ENCODE results near the gene SLC27A6. TPM values are rescaled to one million over a fixed set of nuclear protein-coding genes. Genes with fewer than 3 reads are reported as not detected.

The SLC27A6 gene
- total RNA-seq, 1 experiment from 2014 or later: not detected

GRCh38 chr5:128965638-128966302 lies 482 bp downstream of the SLC27A6 start:
- ChIA-PET CTCF (no interaction called here), POLR2A (ENCODE audit: low non-redundant PET) (no interaction called here)
- Histone ChIP-seq H3K36me3 (ENCODE audit: insufficient read depth, low read length, poor library complexity, severe bottlenecking) (no peaks in the 10 kb centered on the region), H3K9me3 (ENCODE audit: low read depth, low read length, poor library complexity, severe bottlenecking) (no peaks in the 10 kb centered on the region), H3K4me1 (ENCODE audit: insufficient read depth, low read length, poor library complexity, severe bottlenecking) (no peaks in the 10 kb centered on the region), H3K27me3 (replicated peaks; ENCODE audit: insufficient read depth, low read depth, low read length, poor library complexity) (peaks cover 24% of the 10 kb centered on the region), H3K4me3 (ENCODE audit: low read depth, low read length, poor library complexity, severe bottlenecking) (no peak overlapping the region), H3K27ac (ENCODE audit: low read depth, low read length, poor library complexity, severe bottlenecking) (no peak overlapping the region)
- no peak for DNase-seq (ENCODE audit: low spot score)
- BruUV-seq (replicated peaks): no TSS peak
- intact Hi-C loops (cut with micrococcal nuclease; ENCODE audit: unreplicated experiment): no loop called here
- TF ChIP-seq EZH2 (IDR thresholded peaks at IDR 0.05; ENCODE audit: borderline replicate concordance, low read depth, low read length, poor library complexity, severe bottlenecking): no peak
- TF ChIP-seq CTCF (conservative IDR thresholded peaks at IDR 0.05; ENCODE audit: low read depth, low read length): no peak

- Histone ChIP-seq H3K4me1 (ENCODE audit: insufficient read depth, low read length, poor library complexity, severe bottlenecking) (no peaks in the 10 kb centered on the region), H3K27ac (ENCODE audit: low read depth, low read length, poor library complexity, severe bottlenecking) (no peak overlapping the region), H3K4me3 (ENCODE audit: low read depth, low read length, poor library complexity, severe bottlenecking) (no peak overlapping the region), H3K9me3 (ENCODE audit: low read depth, low read length, poor library complexity, severe bottlenecking) (no peaks in the 10 kb centered on the region), H3K36me3 (ENCODE audit: insufficient read depth, low read length, poor library complexity, severe bottlenecking) (no peaks in the 10 kb centered on the region), H3K27me3 (replicated peaks; ENCODE audit: insufficient read depth, low read depth, low read length, poor library complexity) (peaks cover 24% of the 10 kb centered on the region)
- ChIA-PET CTCF (no interaction called here), POLR2A (ENCODE audit: low non-redundant PET) (no interaction called here)
- no peak for TF ChIP-seq EZH2 (IDR thresholded peaks at IDR 0.05; ENCODE audit: borderline replicate concordance, low read depth, low read length, poor library complexity, severe bottlenecking)
- no peak for TF ChIP-seq CTCF (conservative IDR thresholded peaks at IDR 0.05; ENCODE audit: low read depth, low read length)
- no TSS peak for BruUV-seq (replicated peaks)
- no peak for DNase-seq (ENCODE audit: low spot score)
- intact Hi-C loops (cut with micrococcal nuclease; ENCODE audit: unreplicated experiment): no loop called here
Observed at GRCh38 chr5:128966375-128966774, 1.1 kb downstream of the SLC27A6 start.

- intact Hi-C loops (cut with micrococcal nuclease; ENCODE audit: unreplicated experiment): no loop called here
- H3K27me3 ChIP-seq (replicated peaks; ENCODE audit: insufficient read depth, low read depth, low read length, poor library complexity): peaks cover 24% of the 10 kb centered on the region
- ChIA-PET CTCF (no interaction called here), POLR2A (ENCODE audit: low non-redundant PET) (no interaction called here)
- no peak overlapping the region for H3K4me3 ChIP-seq (ENCODE audit: low read depth, low read length, poor library complexity, severe bottlenecking)
- H3K9me3 ChIP-seq (ENCODE audit: low read depth, low read length, poor library complexity, severe bottlenecking): no peaks in the 10 kb centered on the region
- BruUV-seq (replicated peaks): no TSS peak
- no peak overlapping the region for H3K27ac ChIP-seq (ENCODE audit: low read depth, low read length, poor library complexity, severe bottlenecking)
- DNase-seq (ENCODE audit: low spot score): no peak
- no peaks in the 10 kb centered on the region for H3K4me1 ChIP-seq (ENCODE audit: insufficient read depth, low read length, poor library complexity, severe bottlenecking)
- TF ChIP-seq CTCF (conservative IDR thresholded peaks at IDR 0.05; ENCODE audit: low read depth, low read length): no peak
- no peak for TF ChIP-seq EZH2 (IDR thresholded peaks at IDR 0.05; ENCODE audit: borderline replicate concordance, low read depth, low read length, poor library complexity, severe bottlenecking)
- H3K36me3 ChIP-seq (ENCODE audit: insufficient read depth, low read length, poor library complexity, severe bottlenecking): no peaks in the 10 kb centered on the region
Observed at GRCh38 chr5:128966846-128967245, 1.6 kb downstream of the SLC27A6 start.

Data from A673 (cell line).